Measurements from ENCODE around the gene FAM234A.

The FAM234A gene

GRCh38 chr16:301950-302349, 67.3 kb downstream of the FAM234A start:
- TF ChIP-seq POLR2AphosphoS5 (IDR thresholded peaks at IDR 0.05; ENCODE audit: low read depth, low read length) (no peak), POLR2A (IDR thresholded peaks at IDR 0.05; ENCODE audit: low read depth, low read length) (no peak), TAF1 (IDR thresholded peaks at IDR 0.05; ENCODE audit: borderline replicate concordance, low read depth, low read length) (no peak)
- FAIRE-seq (no peak), DNase-seq (ENCODE audit: insufficient read length) (no peak)

GRCh38 chr16:303760-304505, 69.3 kb downstream of the FAM234A start:
- no peak for DNase-seq (ENCODE audit: insufficient read length)
- TF ChIP-seq POLR2AphosphoS5 (IDR thresholded peaks at IDR 0.05; ENCODE audit: low read depth, low read length): no peak
- TF ChIP-seq TAF1 (IDR thresholded peaks at IDR 0.05; ENCODE audit: borderline replicate concordance, low read depth, low read length): no peak
- TF ChIP-seq POLR2A (IDR thresholded peaks at IDR 0.05; ENCODE audit: low read depth, low read length): no peak
- FAIRE-seq: no peak

- no peak for DNase-seq (ENCODE audit: insufficient read length)
- TF ChIP-seq POLR2A (IDR thresholded peaks at IDR 0.05; ENCODE audit: low read depth, low read length) (no peak), TAF1 (IDR thresholded peaks at IDR 0.05; ENCODE audit: borderline replicate concordance, low read depth, low read length) (no peak), POLR2AphosphoS5 (IDR thresholded peaks at IDR 0.05; ENCODE audit: low read depth, low read length) (no peak)
- no peak for FAIRE-seq
These were observed 71.5 kb downstream of the FAM234A start for GRCh38 chr16:305916-306626.

- TF ChIP-seq TAF1 (IDR thresholded peaks at IDR 0.05; ENCODE audit: borderline replicate concordance, low read depth, low read length) (no peak), POLR2AphosphoS5 (IDR thresholded peaks at IDR 0.05; ENCODE audit: low read depth, low read length) (no peak), POLR2A (IDR thresholded peaks at IDR 0.05; ENCODE audit: low read depth, low read length) (no peak)
- no peak for DNase-seq (ENCODE audit: insufficient read length)
- FAIRE-seq: no peak
These were observed 72.3 kb downstream of the FAM234A start for GRCh38 chr16:306911-307370.

- TF ChIP-seq POLR2A (IDR thresholded peaks at IDR 0.05; ENCODE audit: low read depth, low read length): no peak
- no peak for TF ChIP-seq TAF1 (IDR thresholded peaks at IDR 0.05; ENCODE audit: borderline replicate concordance, low read depth, low read length)
- TF ChIP-seq POLR2AphosphoS5 (IDR thresholded peaks at IDR 0.05; ENCODE audit: low read depth, low read length): no peak
- DNase-seq (ENCODE audit: insufficient read length) (no peak), FAIRE-seq (no peak)
These were observed 73.2 kb downstream of the FAM234A start for GRCh38 chr16:307691-308312.

- DNase-seq (ENCODE audit: insufficient read length) (no peak), FAIRE-seq (no peak)
- no peak for TF ChIP-seq TAF1 (IDR thresholded peaks at IDR 0.05; ENCODE audit: borderline replicate concordance, low read depth, low read length)
- TF ChIP-seq POLR2A (IDR thresholded peaks at IDR 0.05; ENCODE audit: low read depth, low read length): no peak
- TF ChIP-seq POLR2AphosphoS5 (IDR thresholded peaks at IDR 0.05; ENCODE audit: low read depth, low read length): no peak
These were observed 74.9 kb downstream of the FAM234A start for GRCh38 chr16:309476-309875.

GRCh38 chr16:311725-312124, 77.1 kb downstream of the FAM234A start:
- TF ChIP-seq TAF1 (IDR thresholded peaks at IDR 0.05; ENCODE audit: borderline replicate concordance, low read depth, low read length) (no peak), POLR2AphosphoS5 (IDR thresholded peaks at IDR 0.05; ENCODE audit: low read depth, low read length) (no peak), POLR2A (IDR thresholded peaks at IDR 0.05; ENCODE audit: low read depth, low read length) (no peak)
- FAIRE-seq: no peak
- DNase-seq (ENCODE audit: insufficient read length): no peak

GRCh38 chr16:314351-314750, 79.7 kb downstream of the FAM234A start:
- TF ChIP-seq POLR2AphosphoS5 (IDR thresholded peaks at IDR 0.05; ENCODE audit: low read depth, low read length) (no peak), POLR2A (IDR thresholded peaks at IDR 0.05; ENCODE audit: low read depth, low read length) (no peak), TAF1 (IDR thresholded peaks at IDR 0.05; ENCODE audit: borderline replicate concordance, low read depth, low read length) (no peak)
- FAIRE-seq (no peak), DNase-seq (ENCODE audit: insufficient read length) (no peak)

GRCh38 chr16:314795-315299, 80.2 kb downstream of the FAM234A start:
- TF ChIP-seq POLR2AphosphoS5 (IDR thresholded peaks at IDR 0.05; ENCODE audit: low read depth, low read length): no peak
- TF ChIP-seq TAF1 (IDR thresholded peaks at IDR 0.05; ENCODE audit: borderline replicate concordance, low read depth, low read length): no peak
- TF ChIP-seq POLR2A (IDR thresholded peaks at IDR 0.05; ENCODE audit: low read depth, low read length): no peak
- DNase-seq (ENCODE audit: insufficient read length) (no peak), FAIRE-seq (no peak)
